IMR-90 (cell line): Measurements from ENCODE around the gene UTP4.

Experiments used
- CEBPB ChIP-seq: IDR thresholded peaks from 2 replicates; pipeline ENCODE4 v1.6.1; 2012; ENCODE audit warnings: low read depth, low read length, improper control_type of control experiment
- CHD1 ChIP-seq: IDR thresholded peaks from 2 replicates; pipeline ENCODE4 v1.6.1; 2012; ENCODE audit warnings: low read depth, low read length, improper control_type of control experiment
- CTCF ChIP-seq: conservative IDR thresholded peaks from 2 replicates; pipeline ENCODE4 v1.5.1; 2012; ENCODE audit warnings: mild to moderate bottlenecking, low read depth, low read length, improper control_type of control experiment
- ELK1 ChIP-seq: fragments of 150-350 bp; IDR thresholded peaks from 2 replicates; pipeline ENCODE4 v1.6.1; 2016; ENCODE audit warnings: low read depth, mild to moderate bottlenecking, low read length, moderate library complexity, borderline replicate concordance
- FOS ChIP-seq: fragments of 150-350 bp; IDR thresholded peaks from 2 replicates; pipeline ENCODE4 v1.6.1; 2016; ENCODE audit warnings: low read depth, low read length
- MAFK ChIP-seq: IDR thresholded peaks from 2 replicates; pipeline ENCODE4 v1.6.1; 2012; ENCODE audit warnings: low read depth, low read length, improper control_type of control experiment
- MXI1 ChIP-seq: IDR thresholded peaks from 2 replicates; pipeline ENCODE4 v1.6.1; 2012; ENCODE audit warnings: low read depth, mild to moderate bottlenecking, low read length, moderate library complexity, borderline replicate concordance
- POLR2A ChIP-seq: IDR thresholded peaks from 2 replicates; pipeline ENCODE4 v1.6.1; 2012; ENCODE audit warnings: mild to moderate bottlenecking, low read depth, low read length
- RAD21 ChIP-seq: IDR thresholded peaks from 2 replicates; pipeline ENCODE4 v1.6.1; 2012; ENCODE audit warnings: low read length, improper control_type of control experiment
- RFX5 ChIP-seq: IDR thresholded peaks from 2 replicates; pipeline ENCODE4 v1.8.0; 2012; ENCODE audit warnings: low read depth, mild to moderate bottlenecking, low read length, moderate library complexity
- SMC3 ChIP-seq: fragments of 150-350 bp; IDR thresholded peaks from 2 replicates; pipeline ENCODE4 v1.6.1; 2016; ENCODE audit warnings: low read depth, mild to moderate bottlenecking, antibody characterized with exemption, low read length, moderate library complexity
- USF2 ChIP-seq: fragments of 150-350 bp; IDR thresholded peaks from 2 replicates; pipeline ENCODE4 v1.6.1; 2017; ENCODE audit warnings: mild to moderate bottlenecking, antibody characterized with exemption, low read length, low read depth

DNA sequence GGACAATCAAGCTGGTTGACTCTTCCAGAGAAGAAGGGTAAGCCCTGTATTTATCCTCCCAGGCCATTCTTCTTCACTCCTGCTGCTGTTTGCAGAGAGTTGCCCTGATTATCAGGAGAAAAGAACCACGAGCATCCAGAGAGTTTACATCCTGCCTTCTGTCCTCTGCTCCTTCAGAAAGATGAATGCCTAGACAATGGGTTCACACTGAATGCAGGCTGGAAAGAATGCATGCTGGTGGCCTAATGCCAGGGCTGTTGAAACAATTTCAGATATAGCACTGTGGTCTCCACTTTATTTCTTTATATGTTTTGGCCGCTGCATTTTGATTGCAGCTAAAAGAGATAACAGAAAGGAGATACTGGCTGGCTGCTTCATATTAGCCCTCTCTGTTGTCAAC, 48.2 kb upstream of the UTP4 start:
- no peak for TF ChIP-seq RFX5
- no peak for TF ChIP-seq CTCF
- no peak for TF ChIP-seq CHD1
- TF ChIP-seq CEBPB: no peak
- no peak for TF ChIP-seq POLR2A
- no peak for TF ChIP-seq MXI1
- TF ChIP-seq MAFK: no peak
- no peak for TF ChIP-seq RAD21
- no peak for TF ChIP-seq USF2
- no peak for TF ChIP-seq SMC3
- TF ChIP-seq FOS: no peak
- no peak for TF ChIP-seq ELK1
